Kidney (tissue), 14 donors: Measurements from ENCODE around the gene MAGI1. TPM values are rescaled to one million over a fixed set of nuclear protein-coding genes. Genes with fewer than 3 reads are reported as not detected.
"Not testable (repeated sequence)": the region's sequence is repeated elsewhere in the genome, so short reads cannot be mapped to it uniquely, and the experiment has no call there.

ENCODE experiments used
- DNase-seq, 5 donors: peaks; one replicate each; pipeline ENCODE4 v3.0.0-alpha.2; 2013 to 2020
- FAIRE-seq: peaks from 2 replicates; lab custom pipeline; 2012; peaks lifted over from hg19 to GRCh38; lab: Jason Lieb, UNC
- H3K27ac ChIP-seq, 2 donors: one replicate each; pipeline ENCODE4 v1.7.0; 2013; ENCODE audit warnings: low read depth in 2 of 2, low read length in 2 of 2, inconsistent platforms in 1 of 2
- H3K27me3 ChIP-seq: one replicate; pipeline ENCODE4 v1.7.1; 2013; ENCODE audit warnings: low read length, inconsistent platforms; ENCODE audit not compliant: control insufficient read depth, insufficient read depth
- H3K36me3 ChIP-seq, 3 donors: one replicate each; pipeline versions ENCODE4 v1.7.0 to v1.7.1; 2013; ENCODE audit warnings: low read length in 3 of 3, control low read depth in 1 of 3, inconsistent platforms in 1 of 3; ENCODE audit not compliant: insufficient read depth in 3 of 3, control insufficient read depth in 2 of 3
- H3K4me1 ChIP-seq, 3 donors: one replicate each; pipeline versions ENCODE4 v1.7.0 to v1.7.1; 2013; ENCODE audit warnings: low read length in 3 of 3, inconsistent platforms in 1 of 3, low read depth in 1 of 3; ENCODE audit not compliant: control insufficient read depth in 2 of 3, insufficient read depth in 2 of 3
- H3K4me3 ChIP-seq, 3 donors: one replicate each; pipeline versions ENCODE4 v1.7.0 to v1.8.1; 2013; ENCODE audit warnings: low read length in 3 of 3, control low read depth in 1 of 3, inconsistent platforms in 1 of 3
- H3K9ac ChIP-seq, 3 donors: one replicate each; pipeline versions ENCODE4 v1.7.0 to v1.7.1; 2013; ENCODE audit warnings: low read length in 3 of 3, control low read depth in 1 of 3, inconsistent platforms in 1 of 3
- H3K9me3 ChIP-seq, 3 donors: one replicate each; pipeline versions ENCODE4 v1.7.0 to v1.7.1; 2013; ENCODE audit warnings: low read length in 3 of 3, control low read depth in 1 of 3, inconsistent platforms in 1 of 3; ENCODE audit not compliant: control insufficient read depth in 2 of 3, insufficient read depth in 1 of 3
- CTCF ChIP-seq: IDR thresholded peaks from 3 replicates; pipeline ENCODE4 v1.5.1; 2012; ENCODE audit warnings: mild to moderate bottlenecking, moderate library complexity, borderline replicate concordance; ENCODE audit not compliant: insufficient read depth; ENCODE audit errors: extremely low read depth
- intact Hi-C: fragments of 100-400 bp; cut with DNase I; formaldehyde crosslinking; loops from one replicate; pipeline ENCODE4 v1.11.1; 2022
- polyA plus RNA-seq: library from polyadenylated mRNA; stranded (reverse); fragments of 350-450 nt; fragmentation: Illumina TruSeq; extraction: RNeasy Lipid Tissue Mini Kit (QIAGEN cat#74804); gene quantifications from one replicate; pipeline ENCODE4 v1.2.3, GENCODE V29; 2014; ENCODE audit warnings: low read depth, low replicate concordance; ENCODE audit not compliant: insufficient read depth
- total RNA-seq: library from RNA; stranded (reverse); fragmentation: NEBNext Ultra II Directional; extraction: Animal tissue kit (Norgen Biotek cat#: 25700); gene quantifications from one replicate; pipeline ENCODE4 v1.2.1, GENCODE V29; 2021
- donor health status: control.
- donor health status: control.
- donor health status: control.
- donor health status: control.
- donor health status: control.
- donor health status: DM: yes; HTN: yes; CAD: no.
- donor health status: Normal renal cell carcinoma (clear cell type).

The MAGI1 gene
- total and polyA plus RNA-seq, 2 donors from 2014 or later: 8.2 to 42.8 TPM

- no peak for TF ChIP-seq CTCF
- H3K9me3 ChIP-seq: no peaks in the 10 kb centered on the region
- no peaks in the 10 kb centered on the region for H3K36me3 ChIP-seq
- H3K27me3 ChIP-seq: no peaks in the 10 kb centered on the region
- no peak overlapping the region for H3K4me3 ChIP-seq
- peaks cover 0 to 13% (median 9%) of the 10 kb centered on the region in 3 donors for H3K4me1 ChIP-seq
- intact Hi-C loops: no loop called here
- no peak overlapping the region for H3K27ac ChIP-seq
- FAIRE-seq (no peak), DNase-seq (no peak)
- H3K9ac ChIP-seq: no peak overlapping the region
Measured at GRCh38 chr3:65524584-65524983, 514.1 kb downstream of the MAGI1 start.

DNA sequence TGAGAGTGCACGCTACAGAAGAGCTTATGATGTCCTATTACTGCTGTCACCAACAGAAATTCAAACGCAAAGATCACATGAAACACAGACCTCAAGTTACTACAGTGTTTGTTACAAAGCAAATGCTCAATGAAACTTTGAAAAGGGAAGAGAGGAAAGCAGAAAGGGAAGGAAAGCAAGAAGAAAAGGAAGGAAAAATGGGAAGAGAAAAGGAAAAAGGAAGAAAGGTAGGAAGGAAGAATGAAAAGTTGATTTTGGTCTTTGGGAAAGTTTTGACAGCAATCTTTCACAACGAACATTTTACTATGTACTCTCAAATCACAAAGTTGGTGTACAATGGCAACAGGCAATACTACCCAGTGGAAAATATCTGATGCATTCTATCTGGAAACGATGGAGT, 514.8 kb downstream of the MAGI1 start:
- peaks cover 0 to 13% (median 9%) of the 10 kb centered on the region in 3 donors for H3K4me1 ChIP-seq
- no peak overlapping the region for H3K9ac ChIP-seq
- FAIRE-seq (no peak), DNase-seq (no peak)
- no peak for TF ChIP-seq CTCF
- H3K36me3 ChIP-seq: no peaks in the 10 kb centered on the region
- no peaks in the 10 kb centered on the region for H3K27me3 ChIP-seq
- no peak overlapping the region for H3K4me3 ChIP-seq
- no peaks in the 10 kb centered on the region for H3K9me3 ChIP-seq
- H3K27ac ChIP-seq: no peak overlapping the region
- intact Hi-C loops: no loop called here

- no peak overlapping the region for H3K27ac ChIP-seq
- no peaks in the 10 kb centered on the region for H3K36me3 ChIP-seq
- FAIRE-seq: no peak
- no peak for DNase-seq
- no peaks in the 10 kb centered on the region for H3K27me3 ChIP-seq
- TF ChIP-seq CTCF: no peak
- peaks cover 0 to 8% (median under 1%) of the 10 kb centered on the region in 3 donors for H3K4me1 ChIP-seq
- no peak overlapping the region for H3K4me3 ChIP-seq
- H3K9me3 ChIP-seq: no peaks in the 10 kb centered on the region
- no peak overlapping the region for H3K9ac ChIP-seq
- intact Hi-C loops: no loop called here
Measured at GRCh38 chr3:65521032-65521431, 517.7 kb downstream of the MAGI1 start.

- Histone ChIP-seq H3K9me3 (no peaks in the 10 kb centered on the region), H3K36me3 (no peaks in the 10 kb centered on the region), H3K27ac (no peak overlapping the region), H3K4me3 (no peak overlapping the region), H3K27me3 (no peaks in the 10 kb centered on the region), H3K4me1 (no peaks in the 10 kb centered on the region), H3K9ac (no peak overlapping the region)
- DNase-seq: no peak
- intact Hi-C loops: no loop called here
- no peak for TF ChIP-seq CTCF
- no peak for FAIRE-seq
Measured at GRCh38 chr3:65516998-65517397, 521.7 kb downstream of the MAGI1 start.

- H3K36me3 ChIP-seq, H3K27me3 ChIP-seq, H3K4me1 ChIP-seq, H3K9me3 ChIP-seq, H3K27ac ChIP-seq, DNase-seq, H3K9ac ChIP-seq, H3K4me3 ChIP-seq, intact Hi-C loops, FAIRE-seq: not testable (repeated sequence)
Measured at GRCh38 chr3:65514317-65514716, 524.4 kb downstream of the MAGI1 start.

DNA sequence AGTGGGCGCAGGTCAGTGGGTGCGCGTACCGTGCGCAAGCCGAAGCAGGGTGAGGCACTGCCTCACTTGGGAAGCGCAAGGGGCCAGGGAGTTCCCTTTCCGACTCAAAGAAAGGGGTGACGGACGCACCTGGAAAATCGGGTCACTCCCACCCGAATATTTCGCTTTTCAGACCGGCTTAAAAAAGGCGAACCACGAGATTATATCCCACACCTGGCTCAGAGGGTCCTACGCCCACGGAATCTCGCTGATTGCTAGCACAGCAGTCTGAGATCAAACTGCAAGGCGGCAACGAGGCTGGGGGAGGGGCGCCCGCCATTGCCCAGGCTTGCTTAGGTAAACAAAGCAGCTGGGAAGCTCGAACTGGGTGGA, 529.3 kb downstream of the MAGI1 start:
- FAIRE-seq, DNase-seq, intact Hi-C loops, H3K4me3 ChIP-seq, H3K27ac ChIP-seq, H3K4me1 ChIP-seq, H3K36me3 ChIP-seq, H3K9ac ChIP-seq, H3K27me3 ChIP-seq, H3K9me3 ChIP-seq: not testable (repeated sequence)
